GM18868 (cell line): ENCODE data around the gene FNBP1.
"Not testable (repeated sequence)": the region's sequence is repeated elsewhere in the genome, so short reads cannot be mapped to it uniquely, and the experiment has no call there.

Experiments used
- ATAC-seq: cut with Tn5 transposase; IDR thresholded peaks from one replicate; pipeline ENCODE4 v1.9.1; 2021; ENCODE audit warnings: mild to moderate bottlenecking, moderate library complexity; ENCODE audit not compliant: unreplicated experiment

The FNBP1 gene

GRCh38 chr9:129995409-129996160, 47.4 kb downstream of the FNBP1 start:
- no peak for ATAC-seq

GRCh38 chr9:129994882-129995281, 48.1 kb downstream of the FNBP1 start:
- ATAC-seq: no peak

GRCh38 chr9:129991139-129991538, 51.9 kb downstream of the FNBP1 start:
- ATAC-seq: not testable (repeated sequence)

DNA sequence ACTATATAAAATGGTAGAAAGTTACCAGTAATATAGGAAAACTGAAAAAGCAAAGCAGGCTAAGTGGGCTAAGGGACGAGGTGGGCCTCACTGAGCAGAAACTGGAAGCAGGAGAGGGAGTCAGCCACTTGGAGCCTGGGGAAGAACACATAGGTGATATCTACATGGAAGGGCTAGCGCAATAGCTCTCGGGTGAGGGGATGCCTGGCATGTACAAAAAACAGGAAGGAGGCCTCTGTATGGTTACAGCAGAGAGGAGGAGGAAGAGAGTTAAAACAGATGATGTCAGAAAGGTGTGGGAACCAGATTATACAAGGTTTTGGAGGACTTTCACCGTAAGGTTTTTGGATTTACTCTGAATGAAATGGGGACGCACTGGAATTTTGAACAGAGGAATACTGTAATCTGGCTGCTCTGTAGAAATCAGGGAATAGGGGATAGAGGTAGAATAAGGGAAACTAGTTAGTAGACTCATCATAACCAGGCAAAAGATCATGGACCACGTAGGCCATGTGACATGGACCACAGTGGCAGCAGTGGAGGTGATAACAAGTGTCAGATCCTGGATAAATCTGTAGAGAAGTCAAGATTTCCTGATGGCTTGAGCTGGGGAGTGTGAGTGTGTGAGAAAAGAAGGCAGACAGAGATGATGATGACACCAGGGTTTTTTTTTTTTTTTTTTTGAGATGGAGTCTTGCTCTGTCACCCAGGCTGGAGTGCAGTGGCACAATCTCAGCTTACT, 52.5 kb downstream of the FNBP1 start:
- ATAC-seq: no peak

GRCh38 chr9:129989740-129990139, 53.2 kb downstream of the FNBP1 start:
- no peak for ATAC-seq

DNA sequence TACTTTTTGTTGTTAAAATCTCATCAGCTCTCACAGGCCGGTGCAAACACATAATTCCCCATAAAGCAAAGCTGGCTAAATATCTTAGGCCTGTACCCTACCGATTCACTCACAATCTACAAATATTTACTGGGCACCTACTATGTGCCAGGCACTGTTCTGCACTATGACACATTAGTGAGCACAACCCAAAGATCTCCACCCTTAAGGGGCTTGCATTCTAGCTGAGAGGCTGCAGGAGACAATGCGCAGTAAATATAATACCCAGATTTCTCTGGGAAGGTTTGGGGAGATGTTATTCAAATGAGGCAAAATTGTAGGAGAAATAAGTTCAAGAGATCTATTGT, 53.7 kb downstream of the FNBP1 start:
- no peak for ATAC-seq

DNA sequence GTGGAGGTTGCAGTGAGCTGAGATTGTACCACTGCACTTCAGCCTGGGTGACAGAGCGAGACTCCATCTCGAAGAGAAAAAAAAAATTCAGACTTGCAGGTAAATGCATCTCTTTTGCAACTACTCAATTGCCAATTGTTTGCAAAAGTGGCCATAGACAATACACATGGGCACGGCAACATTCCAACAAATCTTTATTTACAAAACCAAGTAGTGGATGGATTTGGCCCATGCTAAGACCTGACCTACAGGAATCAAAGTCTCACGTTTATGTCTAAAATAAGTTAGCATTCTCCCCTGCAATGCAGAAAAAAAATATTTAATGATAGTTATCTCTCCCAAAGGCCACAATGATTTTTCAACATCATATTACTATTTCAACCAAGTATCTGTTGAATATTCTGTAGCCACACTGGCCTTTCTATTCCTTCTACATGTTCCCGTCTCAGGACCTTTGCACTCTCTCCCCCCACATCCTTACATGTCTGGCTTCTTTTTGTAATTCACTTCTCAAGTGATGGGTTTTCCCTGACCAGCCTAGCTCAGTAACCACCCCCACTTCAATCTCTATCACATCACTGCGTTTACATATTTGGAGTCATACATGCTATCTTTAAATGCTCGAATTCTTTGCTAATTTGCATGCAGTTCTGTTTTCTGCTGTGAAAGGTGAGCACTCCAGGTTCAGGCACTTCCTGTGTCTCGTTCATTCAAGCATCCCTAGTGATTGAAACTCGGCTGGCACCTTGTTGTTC, 54.2 kb downstream of the FNBP1 start:
- ATAC-seq: peak; percentile 59

GRCh38 chr9:129987941-129988340, 55.0 kb downstream of the FNBP1 start:
- ATAC-seq: no peak

DNA sequence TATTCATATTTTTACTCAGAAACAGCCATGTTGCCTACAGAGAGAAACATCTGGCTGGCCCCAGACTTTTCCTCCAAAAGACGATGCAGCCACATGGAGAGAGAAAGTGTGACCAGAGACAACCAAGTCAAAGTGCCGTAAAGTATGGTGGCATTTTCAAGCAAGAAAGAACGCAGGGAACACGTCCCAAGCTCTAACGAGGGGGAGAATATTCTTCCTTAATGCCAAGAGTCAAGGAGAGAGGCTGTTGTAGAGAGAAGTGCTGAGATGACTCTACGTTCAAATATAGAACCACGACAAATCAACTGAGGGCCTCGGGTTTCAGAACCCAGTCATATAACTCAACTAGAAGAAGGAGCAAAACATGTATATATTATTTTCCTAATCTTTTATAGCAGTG, 55.9 kb downstream of the FNBP1 start:
- no peak for ATAC-seq

GRCh38 chr9:129984589-129984988, 58.4 kb downstream of the FNBP1 start:
- not testable (repeated sequence) for ATAC-seq

DNA sequence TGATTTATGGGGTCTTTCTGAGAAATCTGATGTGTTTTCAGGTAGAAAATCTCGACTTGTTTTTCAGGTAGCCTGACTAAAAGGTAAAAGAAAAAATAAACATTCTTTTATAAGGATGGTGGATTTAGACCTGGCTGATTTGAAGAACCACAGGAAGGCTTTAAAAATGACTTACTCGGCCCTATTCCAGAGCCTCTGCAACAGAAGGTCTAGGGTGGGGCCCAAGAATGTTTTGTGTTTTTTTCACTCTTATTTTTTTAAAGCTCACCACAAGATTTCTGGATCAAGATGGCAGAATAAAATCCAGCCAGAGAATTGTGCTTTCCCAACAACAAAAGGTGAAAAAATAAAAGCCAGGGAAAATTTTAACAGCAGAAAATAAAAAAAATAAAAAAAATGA, 59.1 kb downstream of the FNBP1 start:
- ATAC-seq: no peak

GRCh38 chr9:129981180-129981907, 61.6 kb downstream of the FNBP1 start:
- ATAC-seq: no peak

DNA sequence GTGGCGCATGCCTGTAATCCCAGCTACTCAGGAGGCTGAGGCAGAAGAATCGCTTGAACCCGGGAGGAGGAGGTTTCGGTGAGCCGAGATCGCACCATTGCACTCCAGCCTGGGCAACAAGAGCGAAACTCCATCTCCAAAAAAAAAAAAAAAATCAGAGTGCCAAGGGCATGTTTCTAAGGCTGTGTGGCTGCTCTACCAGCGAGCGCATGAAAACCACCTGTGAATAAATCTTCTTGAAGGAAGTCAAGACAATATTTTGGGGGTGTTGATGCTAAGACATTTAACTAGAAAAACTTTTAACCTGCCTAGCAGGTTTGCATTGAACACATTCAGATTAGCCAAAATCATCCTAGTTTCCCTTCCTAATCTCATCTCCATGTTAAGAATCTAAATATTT, 62.8 kb downstream of the FNBP1 start:
- not testable (repeated sequence) for ATAC-seq

DNA sequence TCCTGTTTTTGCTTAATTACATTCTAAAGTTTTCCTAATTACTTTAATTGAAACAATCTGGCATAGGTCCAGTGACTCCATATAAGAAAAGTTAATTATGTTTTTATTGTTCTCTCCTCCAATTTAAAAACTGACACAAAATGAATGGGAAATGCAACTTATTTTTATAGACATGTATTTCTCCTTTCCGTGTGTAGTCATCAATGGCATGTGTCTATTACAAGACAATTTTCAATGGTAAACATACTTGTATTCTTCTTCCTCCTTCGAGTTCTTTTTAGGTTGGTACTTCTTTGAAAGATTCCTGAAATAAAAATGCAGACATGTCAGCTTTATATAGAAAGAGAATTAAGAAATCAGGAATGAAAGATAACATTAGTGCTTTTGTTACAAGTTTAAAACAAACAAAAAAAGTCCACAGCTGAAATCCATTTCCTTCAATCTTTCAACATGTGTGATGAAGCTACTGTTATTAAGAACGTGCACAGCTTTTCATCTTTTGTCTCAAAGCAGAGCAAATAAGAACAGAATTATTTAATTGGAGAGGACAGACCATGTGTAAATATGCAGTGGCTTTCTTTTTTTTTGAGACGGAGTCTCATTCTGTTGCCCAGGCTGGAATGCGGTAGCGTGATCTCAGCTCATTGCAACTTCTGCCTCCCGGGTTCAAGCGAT, 63.8 kb downstream of the FNBP1 start:
- ATAC-seq: no peak

DNA sequence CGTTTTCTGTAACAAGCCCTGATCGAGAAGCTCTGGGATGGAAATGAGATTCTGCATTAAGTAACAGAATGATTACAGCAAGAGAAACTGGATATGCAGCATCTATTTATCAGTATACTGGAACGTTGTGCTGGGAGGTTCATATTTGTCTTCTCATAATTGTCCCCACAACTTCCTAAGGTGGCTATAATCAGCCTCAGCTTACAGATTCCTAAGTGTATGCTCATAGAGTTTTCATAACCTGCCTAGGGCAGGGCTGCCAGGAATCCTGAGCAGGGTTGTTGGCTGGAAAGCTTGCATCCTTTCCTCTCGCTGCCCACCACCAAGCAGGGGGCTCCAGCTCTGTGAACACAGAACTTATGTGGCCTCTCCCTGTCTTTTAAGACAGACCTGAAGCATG, 70.2 kb downstream of the FNBP1 start:
- ATAC-seq: no peak

DNA sequence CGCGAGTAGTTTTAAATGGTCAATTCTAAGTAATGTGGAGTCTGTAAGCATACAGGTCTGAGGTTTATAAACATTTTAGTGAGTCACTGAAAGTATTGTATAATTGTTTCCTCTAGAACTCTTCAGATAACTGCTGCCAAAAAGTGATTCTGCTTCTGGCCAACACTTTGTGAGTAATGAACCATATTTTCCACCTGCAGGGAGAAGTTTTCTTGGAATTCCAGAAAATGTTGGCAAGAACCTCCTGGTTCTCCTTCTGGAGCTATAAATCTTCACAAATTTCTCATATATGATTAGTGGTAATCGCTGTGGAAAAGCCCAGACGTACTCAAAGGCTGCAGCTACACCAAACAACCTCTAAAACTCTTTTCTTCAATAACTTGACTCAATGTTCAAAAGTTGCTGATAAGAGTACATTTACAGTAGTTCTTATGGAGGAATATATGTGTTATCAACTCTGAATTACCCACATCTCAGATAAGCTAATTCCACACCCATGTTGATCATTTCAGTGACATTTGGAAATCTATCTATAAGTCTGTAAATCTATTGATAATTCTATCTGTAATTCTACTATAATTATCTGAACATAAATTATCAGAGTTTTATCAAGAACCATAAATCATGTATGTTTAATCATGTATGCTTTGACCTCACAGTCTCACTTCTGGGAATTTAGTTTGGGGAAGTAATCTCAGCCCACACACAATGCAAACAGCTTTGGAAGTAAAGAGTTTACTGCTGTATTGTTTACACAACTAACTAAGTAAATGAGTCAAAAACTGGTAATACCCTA, 74.1 kb downstream of the FNBP1 start:
- ATAC-seq: no peak

DNA sequence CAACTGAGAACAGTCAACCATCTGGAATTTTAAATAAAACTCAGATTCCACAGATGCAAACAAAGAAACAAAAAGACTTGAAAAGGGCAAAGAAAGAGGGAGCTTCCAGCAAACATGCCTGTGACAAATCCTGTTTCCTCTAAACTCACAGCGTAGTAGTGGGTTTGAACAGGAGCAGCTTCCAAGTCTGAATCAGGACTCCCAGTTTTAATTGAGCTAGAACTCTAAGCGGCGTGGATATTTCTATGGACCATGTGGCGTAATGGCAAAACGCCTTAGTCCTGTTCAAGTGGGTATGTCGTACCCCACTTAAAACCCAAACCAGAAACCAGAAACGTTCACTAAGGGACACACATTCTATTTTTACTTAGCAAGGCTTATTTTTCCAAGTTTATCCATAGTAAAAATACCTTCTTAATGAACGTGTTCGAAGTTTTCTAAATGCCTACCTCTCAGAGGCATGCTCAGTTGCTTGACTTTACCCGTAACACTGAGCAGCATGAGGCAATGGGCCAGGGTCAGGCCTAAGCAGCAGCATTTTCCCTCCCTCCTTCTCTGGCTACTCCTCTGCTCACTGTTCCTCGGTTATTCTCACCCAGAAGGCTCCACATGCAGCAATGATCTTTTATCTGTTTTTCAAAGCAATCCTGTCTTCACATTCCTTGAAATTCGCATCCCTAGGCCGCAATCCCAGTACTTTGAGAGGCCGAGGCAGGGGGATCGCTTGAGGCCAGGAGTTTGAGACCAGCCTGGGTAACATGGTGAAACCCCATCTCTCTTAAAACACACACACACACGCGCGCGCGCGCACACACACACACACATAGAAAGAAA, 77.9 kb downstream of the FNBP1 start:
- no peak for ATAC-seq

DNA sequence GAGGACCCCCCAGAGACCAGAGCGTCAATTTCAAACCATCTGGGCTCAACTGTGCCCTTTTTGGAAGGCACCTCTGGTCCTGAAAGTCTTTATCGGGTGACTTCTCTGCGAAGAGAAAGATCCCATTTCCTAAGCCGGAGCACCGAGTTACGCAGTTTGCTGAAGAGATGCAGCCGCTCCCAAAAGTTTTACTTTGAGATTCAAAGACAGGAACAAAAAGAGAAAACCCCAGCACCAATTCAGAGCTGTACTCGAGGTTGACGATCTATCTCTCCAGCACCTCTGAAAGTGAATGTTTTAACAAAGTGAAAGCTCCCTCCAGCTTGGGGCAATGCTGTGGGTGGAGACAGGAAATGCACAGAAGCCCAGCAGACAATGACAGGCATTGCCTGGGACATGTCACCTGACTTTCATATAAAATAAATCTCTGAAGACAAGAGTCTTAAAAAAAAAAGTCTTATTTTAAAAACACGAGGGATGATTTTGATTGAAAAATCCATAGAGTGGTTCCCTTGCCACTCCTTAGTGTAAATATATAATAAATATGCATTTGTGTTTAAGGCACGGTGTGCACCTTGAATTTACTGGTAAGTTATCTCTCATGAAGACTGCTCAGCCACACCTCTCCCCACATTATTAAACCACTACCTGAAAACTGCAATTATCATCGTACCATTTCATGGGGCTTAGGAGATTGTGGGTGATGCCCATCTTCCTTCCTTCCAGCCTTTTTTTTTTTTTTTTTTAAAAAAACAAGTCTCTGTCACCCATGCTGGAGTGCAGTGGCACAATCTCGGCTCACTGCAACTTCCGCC, 79.9 kb downstream of the FNBP1 start:
- ATAC-seq: peak; percentile 83
